AG04450 (cell line): ENCODE measurements around the gene ARL11. TPM values are rescaled to one million over a fixed set of nuclear protein-coding genes. Genes with fewer than 3 reads are reported as not detected.

ENCODE experiments used
- CTCF ChIA-PET: fragments of 300-600, 350-600 bp; formaldehyde crosslinking; extraction: SDS; loops from one replicate; lab custom pipeline; 2022; ENCODE audit warnings: antibody characterized with exemption, inconsistent platforms; lab: Charles Lee
- POLR2A ChIA-PET: fragments of 350-600 bp; formaldehyde crosslinking; extraction: SDS; loops from one replicate; lab custom pipeline; 2021; ENCODE audit warnings: antibody characterized with exemption, inconsistent platforms; lab: Yijun Ruan, JAX
- DNase-seq: peaks from one replicate; pipeline ENCODE4 v3.0.0-alpha.2; 2011; ENCODE audit warnings: low read depth, low spot score
- H3K27ac ChIP-seq: one replicate; pipeline ENCODE4 v1.5.1; 2012; ENCODE audit warnings: low read depth, low read length, control low read depth
- H3K27me3 ChIP-seq: one replicate; pipeline ENCODE4 v1.6.0; 2012; ENCODE audit warnings: low read length; ENCODE audit not compliant: control insufficient read depth, insufficient read depth
- H3K4me3 ChIP-seq: 2 replicates; pipeline ENCODE4 v1.5.1; 2011; ENCODE audit warnings: mild to moderate bottlenecking, low read depth, low read length, control low read depth
- H3K9me3 ChIP-seq: 2 replicates; pipeline ENCODE4 v1.5.1; 2012; ENCODE audit warnings: low read length; ENCODE audit not compliant: control insufficient read depth, insufficient read depth
- polyA plus RNA-seq: library from polyadenylated mRNA; depleted of rRNA; stranded (reverse); fragments of >200 nt; gene quantifications from 2 replicates; pipeline ENCODE4 v1.2.3, GENCODE V29; 2011
- TF ChIP-seq, protein P1 (sequence below): IDR thresholded peaks from 2 replicates; pipeline ENCODE4 v1.5.1; 2011; ENCODE audit warnings: low read depth, low read length, control low read depth, inconsistent platforms

ARL11 gene
- polyA plus RNA-seq, 1 experiment, result not detected

DNA sequence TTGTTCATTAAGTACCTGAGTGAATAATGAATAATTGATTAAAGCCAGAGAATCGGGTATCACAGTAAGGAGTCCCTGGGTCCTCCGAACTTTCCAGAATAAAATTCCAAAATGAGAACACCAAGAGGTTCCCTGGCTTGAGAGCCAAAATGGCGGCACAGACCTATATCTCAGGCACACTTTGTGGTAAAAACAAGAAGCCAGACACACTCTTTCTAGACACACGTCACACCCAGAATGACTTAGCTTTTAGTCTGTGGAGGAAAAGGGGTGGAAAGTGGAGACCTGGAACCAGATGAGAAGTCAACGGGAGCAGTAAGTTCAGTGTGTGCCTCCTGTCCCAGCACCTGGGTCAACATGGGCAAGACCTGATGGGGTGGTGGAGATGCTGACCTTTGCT, 8.4 kb downstream of the ARL11 start:
- DNase-seq, result no peak
- H3K27me3 ChIP-seq, result peaks cover 3% of the 10 kb centered on the region
- H3K27ac ChIP-seq, result no peak overlapping the region
- ChIA-PET CTCF (no interaction called here), POLR2A (no interaction called here)
- no peaks in the 10 kb centered on the region for H3K9me3 ChIP-seq
- H3K4me3 ChIP-seq, result no peak overlapping the region
- TF ChIP-seq, protein P1, sequence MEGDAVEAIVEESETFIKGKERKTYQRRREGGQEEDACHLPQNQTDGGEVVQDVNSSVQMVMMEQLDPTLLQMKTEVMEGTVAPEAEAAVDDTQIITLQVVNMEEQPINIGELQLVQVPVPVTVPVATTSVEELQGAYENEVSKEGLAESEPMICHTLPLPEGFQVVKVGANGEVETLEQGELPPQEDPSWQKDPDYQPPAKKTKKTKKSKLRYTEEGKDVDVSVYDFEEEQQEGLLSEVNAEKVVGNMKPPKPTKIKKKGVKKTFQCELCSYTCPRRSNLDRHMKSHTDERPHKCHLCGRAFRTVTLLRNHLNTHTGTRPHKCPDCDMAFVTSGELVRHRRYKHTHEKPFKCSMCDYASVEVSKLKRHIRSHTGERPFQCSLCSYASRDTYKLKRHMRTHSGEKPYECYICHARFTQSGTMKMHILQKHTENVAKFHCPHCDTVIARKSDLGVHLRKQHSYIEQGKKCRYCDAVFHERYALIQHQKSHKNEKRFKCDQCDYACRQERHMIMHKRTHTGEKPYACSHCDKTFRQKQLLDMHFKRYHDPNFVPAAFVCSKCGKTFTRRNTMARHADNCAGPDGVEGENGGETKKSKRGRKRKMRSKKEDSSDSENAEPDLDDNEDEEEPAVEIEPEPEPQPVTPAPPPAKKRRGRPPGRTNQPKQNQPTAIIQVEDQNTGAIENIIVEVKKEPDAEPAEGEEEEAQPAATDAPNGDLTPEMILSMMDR, result no peak

DNA sequence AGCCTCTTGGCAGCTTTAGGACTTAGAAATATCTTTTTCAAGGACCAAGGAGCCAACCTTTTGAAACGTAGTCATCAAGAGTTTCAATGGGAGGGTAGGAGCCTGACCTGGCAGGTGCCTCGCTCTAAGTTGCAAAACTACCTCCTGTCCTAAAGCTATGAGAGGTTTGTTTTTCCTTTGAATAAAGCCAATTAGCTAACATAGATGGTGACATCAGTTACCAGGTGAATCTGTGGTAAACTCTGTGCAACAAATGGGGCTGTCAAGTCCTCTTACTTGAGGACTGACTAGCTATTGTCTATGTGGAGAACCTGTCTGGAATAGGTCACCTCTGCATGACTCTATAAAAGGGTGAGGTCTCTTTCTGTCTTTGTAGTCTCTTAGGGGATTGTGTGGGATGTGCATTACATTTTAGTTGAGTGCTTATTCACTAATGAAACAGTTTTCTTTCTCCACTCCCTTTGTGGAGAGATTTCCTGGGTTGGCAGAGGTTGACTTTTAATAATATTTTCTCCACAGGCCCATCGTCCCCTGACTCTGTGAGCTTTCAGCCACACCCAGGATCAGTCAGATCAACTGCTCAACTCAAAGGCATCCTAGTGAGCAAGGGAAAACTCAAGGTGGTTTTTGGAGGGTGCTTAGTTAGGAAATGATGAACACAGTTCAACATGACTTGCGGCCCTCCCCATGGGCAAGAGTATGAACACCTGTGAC, 9.9 kb downstream of the ARL11 start:
- no peak for DNase-seq
- peaks cover 3% of the 10 kb centered on the region for H3K27me3 ChIP-seq
- POLR2A ChIA-PET, result no interaction called here
- H3K4me3 ChIP-seq, result no peak overlapping the region
- TF ChIP-seq, protein P1, result no peak
- no peaks in the 10 kb centered on the region for H3K9me3 ChIP-seq
- no peak overlapping the region for H3K27ac ChIP-seq
- CTCF ChIA-PET, result interaction anchor here (1.2 kb wide), 1 partner anchor 10 kb away, joined by 3 read pairs; the partner anchor contains the start of gene ARL11

DNA sequence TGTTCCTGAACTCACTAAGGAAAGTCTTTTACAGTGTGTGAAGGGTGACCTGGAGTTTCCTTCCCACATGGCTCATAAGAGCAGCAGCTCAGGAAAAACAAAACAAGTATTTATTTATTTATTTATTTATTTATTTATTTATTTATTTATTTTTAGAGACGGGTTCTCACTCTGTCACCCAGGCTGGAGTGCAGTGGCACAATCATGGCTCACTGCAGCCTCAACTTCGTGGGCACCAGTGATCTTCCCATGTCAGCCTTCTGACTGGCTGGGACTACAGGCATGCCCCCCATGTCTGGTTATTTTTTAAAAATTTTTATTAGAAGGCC, 10.4 kb downstream of the ARL11 start:
- Histone ChIP-seq H3K9me3 (no peaks in the 10 kb centered on the region), H3K27ac (no peak overlapping the region), H3K27me3 (peaks cover 3% of the 10 kb centered on the region), H3K4me3 (no peak overlapping the region)
- no peak for DNase-seq
- ChIA-PET POLR2A (no interaction called here), CTCF (no interaction called here)
- TF ChIP-seq, protein P1, result no peak

DNA sequence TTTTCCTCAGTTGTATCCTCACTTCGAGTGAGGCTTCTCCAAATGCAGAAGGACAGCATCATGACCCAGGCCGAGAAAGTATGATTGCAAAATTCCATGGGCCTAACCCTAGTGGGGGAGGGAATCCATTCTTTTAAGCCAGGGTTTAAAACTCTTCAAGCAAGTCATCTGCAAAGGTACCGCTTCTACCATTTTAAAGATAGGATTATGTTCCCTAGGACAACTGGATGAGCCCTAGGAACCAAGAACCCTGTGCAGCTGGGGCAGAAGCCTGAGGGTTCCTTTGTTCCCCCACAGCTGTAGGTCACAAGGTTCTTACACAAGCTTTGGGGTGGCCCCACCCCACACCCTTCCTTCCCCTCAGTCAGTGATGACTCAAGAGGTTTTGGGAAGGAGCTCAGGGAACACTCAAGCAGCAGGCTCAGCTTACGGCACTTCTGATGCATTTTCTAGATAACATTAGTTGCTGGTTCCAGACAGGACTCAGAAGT, 13.5 kb downstream of the ARL11 start:
- CTCF ChIA-PET, result no interaction called here
- H3K9me3 ChIP-seq, result no peaks in the 10 kb centered on the region
- DNase-seq, result peak; percentile 61
- POLR2A ChIA-PET, result no interaction called here
- H3K27me3 ChIP-seq, result no peaks in the 10 kb centered on the region
- no peak overlapping the region for H3K4me3 ChIP-seq
- TF ChIP-seq, protein P1, result no peak
- peak overlapping the region; percentile 73 for H3K27ac ChIP-seq

DNA sequence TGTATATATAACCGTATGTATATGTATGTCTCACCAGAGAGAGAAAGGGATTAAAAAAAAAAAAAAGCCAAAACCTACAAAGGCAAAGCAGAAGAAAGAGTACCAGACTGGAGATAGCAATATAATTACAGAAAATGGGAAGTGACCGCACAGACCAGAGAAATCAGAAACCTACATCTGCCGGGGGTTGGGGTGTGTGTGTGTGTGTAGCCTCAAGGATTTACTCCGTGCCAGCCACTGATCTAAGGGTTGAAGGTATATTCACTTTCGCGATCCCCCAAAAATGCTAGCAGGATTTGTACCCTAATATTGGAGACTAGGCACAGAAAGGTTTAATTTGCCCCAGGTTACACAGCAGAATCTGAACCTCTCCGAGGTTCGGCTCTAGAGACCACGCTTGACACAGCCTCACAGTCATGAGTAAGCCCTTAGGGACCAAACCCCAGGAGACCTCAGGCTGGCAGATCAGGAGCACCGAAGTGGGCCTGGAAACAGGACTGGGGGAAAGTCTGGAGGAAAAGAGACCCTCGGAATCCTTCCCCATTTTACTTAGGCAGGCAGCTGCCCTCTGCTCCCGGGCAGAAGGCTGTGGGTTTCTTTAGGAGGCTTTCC, 14.8 kb downstream of the ARL11 start:
- no peak overlapping the region for H3K4me3 ChIP-seq
- TF ChIP-seq, protein P1, result no peak
- CTCF ChIA-PET, result no interaction called here
- H3K27ac ChIP-seq, result no peak overlapping the region
- POLR2A ChIA-PET, result no interaction called here
- no peaks in the 10 kb centered on the region for H3K27me3 ChIP-seq
- no peak for DNase-seq
- no peaks in the 10 kb centered on the region for H3K9me3 ChIP-seq
